GM12865 (cell line): ENCODE measurements around the gene SLC16A5.

Experiments
- DNase-seq: peaks from one replicate; pipeline ENCODE4 v3.0.0; 2010; ENCODE audit warnings: low read depth
- H3K4me3 ChIP-seq: 2 replicates; pipeline ENCODE4 v1.5.1; 2011; ENCODE audit warnings: mild to moderate bottlenecking, low read depth, low read length, control low read depth
- CTCF ChIP-seq: IDR thresholded peaks from 2 replicates; pipeline ENCODE4 v1.5.1; 2011; ENCODE audit warnings: low read length, control low read depth, low read depth, inconsistent platforms; ENCODE audit not compliant: insufficient read depth; ENCODE audit errors: missing control alignments

Gene SLC16A5

GRCh38 chr17:75090871-75091854, 3.4 kb downstream of the SLC16A5 start:
- no peak for DNase-seq
- TF ChIP-seq CTCF, result no peak
- H3K4me3 ChIP-seq, result no peak overlapping the region

- no peak for TF ChIP-seq CTCF
- no peak overlapping the region for H3K4me3 ChIP-seq
- DNase-seq, result no peak
Measured at GRCh38 chr17:75091855-75092327, 4.1 kb downstream of the SLC16A5 start.

- no peak for DNase-seq
- no peak overlapping the region for H3K4me3 ChIP-seq
- no peak for TF ChIP-seq CTCF
Measured at GRCh38 chr17:75093548-75094158, 5.9 kb downstream of the SLC16A5 start.

GRCh38 chr17:75094871-75095399, 7.2 kb downstream of the SLC16A5 start:
- no peak overlapping the region for H3K4me3 ChIP-seq
- TF ChIP-seq CTCF, result no peak
- DNase-seq, result no peak

GRCh38 chr17:75096082-75096625, 8.4 kb downstream of the SLC16A5 start:
- no peak for DNase-seq
- H3K4me3 ChIP-seq, result no peak overlapping the region
- TF ChIP-seq CTCF, result no peak

GRCh38 chr17:75097865-75098264, 10.1 kb downstream of the SLC16A5 start:
- TF ChIP-seq CTCF, result no peak
- no peak overlapping the region for H3K4me3 ChIP-seq
- no peak for DNase-seq
